HepG2 (cell line): ENCODE results near the gene FLYWCH1. TPM values are rescaled to one million over a fixed set of nuclear protein-coding genes. Genes with fewer than 3 reads are reported as not detected.

ENCODE experiments used
- FOXC1 ChIP-seq: sonication (generic); formaldehyde crosslinking; IDR thresholded peaks from 2 replicates; pipeline ENCODE4 v1.8.0; 2022; ENCODE audit warnings: mild to moderate bottlenecking, missing genetic modification reagents, borderline replicate concordance
- HNRNPUL1 ChIP-seq: fragments of 200-400 bp; formaldehyde crosslinking; IDR thresholded peaks from 2 replicates; pipeline ENCODE4 v1.6.1; 2017; ENCODE audit warnings: low read depth, mild to moderate bottlenecking, low read length, moderate library complexity
- KLF15 ChIP-seq: sonication (generic); formaldehyde crosslinking; IDR thresholded peaks from 2 replicates; pipeline ENCODE4 v1.8.1; 2023; ENCODE audit warnings: borderline replicate concordance, mild to moderate bottlenecking, inconsistent platforms, missing genetic modification reagents, mixed read lengths
- KLF9 ChIP-seq: IDR thresholded peaks from 2 replicates; pipeline ENCODE4 v1.6.1; 2016; ENCODE audit warnings: low read depth
- KMT2A ChIP-seq: sonication (generic); formaldehyde crosslinking; IDR thresholded peaks from 2 replicates; pipeline ENCODE4 v1.4.0; 2020; ENCODE audit warnings: missing genetic modification reagents
- MBD4 ChIP-seq: IDR thresholded peaks from 2 replicates; pipeline ENCODE4 v1.6.1; 2012; ENCODE audit warnings: low read length, inconsistent platforms, borderline replicate concordance
- PHF5A ChIP-seq: IDR thresholded peaks from one replicate; pipeline ENCODE4 v1.6.1; 2018; ENCODE audit warnings: low read depth, missing genetic modification reagents; ENCODE audit not compliant: unreplicated experiment
- REL ChIP-seq: sonication (generic); formaldehyde crosslinking; conservative IDR thresholded peaks from 2 replicates; pipeline ENCODE4 v1.8.0; 2022; ENCODE audit warnings: mild to moderate bottlenecking, missing genetic modification reagents, moderate library complexity
- RXRB ChIP-seq: IDR thresholded peaks from 2 replicates; pipeline ENCODE4 v1.6.1; 2016; ENCODE audit warnings: borderline replicate concordance, missing genetic modification reagents, missing compliant biosample characterization
- ZBTB7A ChIP-seq: sonication (generic); formaldehyde crosslinking; IDR thresholded peaks from 2 replicates; pipeline ENCODE4 v1.8.0; 2022; ENCODE audit warnings: mild to moderate bottlenecking, missing genetic modification reagents
- ZFAT ChIP-seq: sonication (generic); formaldehyde crosslinking; conservative IDR thresholded peaks from 2 replicates; pipeline ENCODE4 v1.8.1; 2023; ENCODE audit warnings: missing genetic modification reagents, inconsistent platforms
- ZFP1 ChIP-seq: IDR thresholded peaks from 2 replicates; pipeline ENCODE4 v1.6.1; 2016
- ZFP37 ChIP-seq: sonication (generic); formaldehyde crosslinking; IDR thresholded peaks from 2 replicates; pipeline ENCODE4 v1.4.0; 2020; ENCODE audit warnings: missing genetic modification reagents, borderline replicate concordance
- ZNF205 ChIP-seq: IDR thresholded peaks from 2 replicates; pipeline ENCODE4 v1.6.1; 2018; ENCODE audit warnings: missing biosample characterization, missing genetic modification reagents
- ZNF232 ChIP-seq: sonication (generic); formaldehyde crosslinking; IDR thresholded peaks from 2 replicates; pipeline ENCODE4 v1.4.0; 2020; ENCODE audit warnings: missing genetic modification reagents, borderline replicate concordance
- ZNF263 ChIP-seq: sonication (generic); formaldehyde crosslinking; IDR thresholded peaks from 2 replicates; pipeline ENCODE4 v1.4.0; 2020; ENCODE audit warnings: missing genetic modification reagents
- ZNF326 ChIP-seq: sonication (generic); formaldehyde crosslinking; IDR thresholded peaks from 2 replicates; pipeline ENCODE4 v1.4.0; 2020; ENCODE audit warnings: missing genetic modification reagents, borderline replicate concordance
- ZNF350 ChIP-seq: sonication (generic); formaldehyde crosslinking; IDR thresholded peaks from 2 replicates; pipeline ENCODE4 v1.4.0; 2020; ENCODE audit warnings: mild to moderate bottlenecking, low read depth, missing genetic modification reagents, borderline replicate concordance
- ZNF354B ChIP-seq: sonication (generic); formaldehyde crosslinking; IDR thresholded peaks from 2 replicates; pipeline ENCODE4 v1.8.0; 2022; ENCODE audit warnings: mild to moderate bottlenecking, missing genetic modification reagents
- ZNF44 ChIP-seq: sonication (generic); formaldehyde crosslinking; IDR thresholded peaks from 2 replicates; pipeline ENCODE4 v1.5.1; 2020; ENCODE audit warnings: mild to moderate bottlenecking, missing genetic modification reagents
- ZNF674 ChIP-seq: sonication (generic); formaldehyde crosslinking; IDR thresholded peaks from 2 replicates; pipeline ENCODE4 v1.5.0; 2020; ENCODE audit warnings: low read depth, mild to moderate bottlenecking, missing genetic modification reagents
- ZNF703 ChIP-seq: sonication (generic); formaldehyde crosslinking; IDR thresholded peaks from 2 replicates; pipeline ENCODE4 v1.5.1; 2020; ENCODE audit warnings: missing genetic modification reagents, mild to moderate bottlenecking, moderate library complexity, borderline replicate concordance
- polyA plus RNA-seq, 8 experiments: library from polyadenylated mRNA; depleted of rRNA in 3 of 8; stranded (reverse) in 7 of 8; unstranded in 1 of 8; fragments of >200 nt; fragmentation: Illumina TruSeq in 4 of 8; extraction: Trizol in 4 of 8; gene quantifications; 2 replicates each; pipeline versions ENCODE4 v1.2.1 to v1.2.3, GENCODE V29; 2011 to 2016; ENCODE audit warnings: low read depth in 4 of 8, missing spikeins in 1 of 8, mixed read lengths in 1 of 8; ENCODE audit not compliant: insufficient read depth in 1 of 8
- total RNA-seq, 5 experiments: library from RNA; depleted of rRNA; stranded (reverse); fragments of >200 nt; fragmentation: Illumina TruSeq; extraction: Trizol; gene quantifications; 2 replicates each; pipeline ENCODE4 v1.2.3, GENCODE V29; 2016; ENCODE audit warnings: low read depth in 1 of 5
- TF ChIP-seq, protein P1 (sequence below), 2 experiments: sonication (generic) in 1 of 2; formaldehyde crosslinking in 1 of 2; IDR thresholded peaks; 2 replicates each; pipeline versions ENCODE4 v1.5.1 to v1.6.1; 2011 to 2020; ENCODE audit warnings: borderline replicate concordance in 1 of 2, low read depth in 1 of 2, low read length in 1 of 2, mild to moderate bottlenecking in 1 of 2, missing genetic modification reagents in 1 of 2, moderate library complexity in 1 of 2
- TF ChIP-seq, protein P2 (sequence below): sonication (generic); formaldehyde crosslinking; IDR thresholded peaks from 2 replicates; pipeline ENCODE4 v1.4.0; 2020; ENCODE audit warnings: missing genetic modification reagents

FLYWCH1 gene
- total and polyA plus RNA-seq, 2 of the 13 experiments (the other 11 are each of a cell fraction or from before 2014, with no cell fraction given): 7.3 to 12.4 TPM

DNA sequence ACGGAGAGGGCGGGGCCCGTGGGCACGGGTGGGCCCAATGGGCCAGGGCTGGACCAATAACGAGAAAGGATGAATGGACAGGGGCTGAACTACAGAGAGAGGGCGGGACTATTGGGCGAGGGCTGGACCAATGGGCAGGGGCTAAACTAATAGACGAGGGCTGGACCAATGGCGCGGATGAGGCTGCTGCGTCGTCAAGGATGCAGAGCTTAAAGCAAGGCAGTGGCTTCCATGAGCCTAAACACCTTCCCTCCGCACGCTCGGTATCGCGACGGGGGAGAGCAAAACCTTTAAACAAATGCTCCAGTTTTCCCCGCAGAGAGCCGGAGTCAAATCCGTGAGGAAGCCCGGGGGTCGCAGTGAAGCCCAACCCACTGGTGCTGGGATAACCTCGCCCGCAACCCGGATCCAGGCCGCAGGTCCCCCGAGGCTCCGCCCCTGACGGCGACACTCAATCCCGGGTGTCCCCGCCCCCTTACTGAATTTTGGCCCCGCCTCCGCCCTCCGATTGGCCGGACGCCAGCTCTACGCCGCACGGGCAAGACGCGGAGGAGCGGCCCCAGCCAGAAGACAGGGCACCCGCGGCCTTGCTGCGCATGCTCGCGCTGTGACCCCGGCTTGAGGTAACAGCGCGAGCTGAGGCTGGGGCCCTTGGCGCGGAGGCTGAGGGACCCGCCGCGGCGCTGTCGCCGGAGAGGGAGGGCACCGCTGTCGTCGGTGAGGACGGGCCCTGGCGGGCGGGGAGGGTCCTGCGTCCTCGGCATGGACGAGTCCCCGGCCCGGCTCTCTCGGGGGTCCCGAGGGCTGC lies 28.9 kb upstream of the FLYWCH1 start, which contains the start of gene FLYWCH2 (continued):
- TF ChIP-seq KLF9 (no peak), ZNF205 (CRISPR knock-in tag) (peak; percentile 29; the same call in 1 of the 2 replicates), ZBTB7A (peak; percentile 72; the same call in 1 of the 2 replicates), MBD4 (no peak), ZNF44 (CRISPR knock-in tag) (0 out of 2 replicates have a peak, but pooled peaks have one; percentile 47), ZNF674 (CRISPR knock-in tag) (0 out of 2 replicates have a peak, but pooled peaks have one; percentile 91), RXRB (CRISPR knock-in tag) (peak; percentile 98), KLF15 (CRISPR knock-in tag) (0 out of 2 replicates have a peak, but pooled peaks have one; percentile 19), REL (CRISPR knock-in tag) (no peak), ZNF350 (CRISPR knock-in tag) (peak; percentile 40; the same call in 1 of the 2 replicates), KMT2A (CRISPR knock-in tag) (no peak; the same call in 1 of the 2 replicates), ZNF232 (CRISPR knock-in tag) (no peak), ZFP1 (CRISPR knock-in tag) (no peak), PHF5A (CRISPR knock-in tag) (no peak), ZNF354B (CRISPR knock-in tag) (no peak), ZFAT (CRISPR knock-in tag) (no peak), ZNF703 (CRISPR knock-in tag) (no peak), FOXC1 (no peak), HNRNPUL1 (no peak), ZNF326 (CRISPR knock-in tag) (no peak), ZNF263 (peak; percentile 18; the same call in 1 of the 2 replicates), ZFP37 (CRISPR knock-in tag) (0 out of 2 replicates have a peak, but pooled peaks have one; percentile 66)
- TF ChIP-seq, protein P1, sequence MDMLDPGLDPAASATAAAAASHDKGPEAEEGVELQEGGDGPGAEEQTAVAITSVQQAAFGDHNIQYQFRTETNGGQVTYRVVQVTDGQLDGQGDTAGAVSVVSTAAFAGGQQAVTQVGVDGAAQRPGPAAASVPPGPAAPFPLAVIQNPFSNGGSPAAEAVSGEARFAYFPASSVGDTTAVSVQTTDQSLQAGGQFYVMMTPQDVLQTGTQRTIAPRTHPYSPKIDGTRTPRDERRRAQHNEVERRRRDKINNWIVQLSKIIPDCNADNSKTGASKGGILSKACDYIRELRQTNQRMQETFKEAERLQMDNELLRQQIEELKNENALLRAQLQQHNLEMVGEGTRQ (IDR thresholded peaks at IDR 0.05; ENCODE audit: low read depth, low read length): no peak
- TF ChIP-seq, protein P1 (CRISPR knock-in tag; IDR thresholded peaks at IDR 0.05; ENCODE audit: borderline replicate concordance): no peak; the same call in 1 of the 2 replicates
- TF ChIP-seq, protein P2, sequence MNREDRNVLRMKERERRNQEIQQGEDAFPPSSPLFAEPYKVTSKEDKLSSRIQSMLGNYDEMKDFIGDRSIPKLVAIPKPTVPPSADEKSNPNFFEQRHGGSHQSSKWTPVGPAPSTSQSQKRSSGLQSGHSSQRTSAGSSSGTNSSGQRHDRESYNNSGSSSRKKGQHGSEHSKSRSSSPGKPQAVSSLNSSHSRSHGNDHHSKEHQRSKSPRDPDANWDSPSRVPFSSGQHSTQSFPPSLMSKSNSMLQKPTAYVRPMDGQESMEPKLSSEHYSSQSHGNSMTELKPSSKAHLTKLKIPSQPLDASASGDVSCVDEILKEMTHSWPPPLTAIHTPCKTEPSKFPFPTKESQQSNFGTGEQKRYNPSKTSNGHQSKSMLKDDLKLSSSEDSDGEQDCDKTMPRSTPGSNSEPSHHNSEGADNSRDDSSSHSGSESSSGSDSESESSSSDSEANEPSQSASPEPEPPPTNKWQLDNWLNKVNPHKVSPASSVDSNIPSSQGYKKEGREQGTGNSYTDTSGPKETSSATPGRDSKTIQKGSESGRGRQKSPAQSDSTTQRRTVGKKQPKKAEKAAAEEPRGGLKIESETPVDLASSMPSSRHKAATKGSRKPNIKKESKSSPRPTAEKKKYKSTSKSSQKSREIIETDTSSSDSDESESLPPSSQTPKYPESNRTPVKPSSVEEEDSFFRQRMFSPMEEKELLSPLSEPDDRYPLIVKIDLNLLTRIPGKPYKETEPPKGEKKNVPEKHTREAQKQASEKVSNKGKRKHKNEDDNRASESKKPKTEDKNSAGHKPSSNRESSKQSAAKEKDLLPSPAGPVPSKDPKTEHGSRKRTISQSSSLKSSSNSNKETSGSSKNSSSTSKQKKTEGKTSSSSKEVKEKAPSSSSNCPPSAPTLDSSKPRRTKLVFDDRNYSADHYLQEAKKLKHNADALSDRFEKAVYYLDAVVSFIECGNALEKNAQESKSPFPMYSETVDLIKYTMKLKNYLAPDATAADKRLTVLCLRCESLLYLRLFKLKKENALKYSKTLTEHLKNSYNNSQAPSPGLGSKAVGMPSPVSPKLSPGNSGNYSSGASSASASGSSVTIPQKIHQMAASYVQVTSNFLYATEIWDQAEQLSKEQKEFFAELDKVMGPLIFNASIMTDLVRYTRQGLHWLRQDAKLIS (CRISPR knock-in tag): no peak; the same call in 1 of the 2 replicates
